Stimulated activated CD8-positive, alpha-beta memory T cell treated with anti-CD3 and anti-CD28 coated beads, Interleukin-4, amount 100 ng/mL, for 1 hour (primary cell): Measurements from ENCODE around the gene GBX2.
"Not testable (repeated sequence)": the region's sequence is repeated elsewhere in the genome, so short reads cannot be mapped to it uniquely, and the experiment has no call there.

Source experiments
- DNase-seq, 2 donors: peaks; one replicate each; pipeline ENCODE4 v3.0.0-alpha.2; 2020; ENCODE audit warnings: low read depth in 2 of 2, low spot score in 1 of 2

The GBX2 gene

GRCh38 chr2:236156860-236157194, 11.4 kb downstream of the GBX2 start:
- DNase-seq: no peak

GRCh38 chr2:236156095-236156859, 11.9 kb downstream of the GBX2 start:
- no peak for DNase-seq

GRCh38 chr2:236155406-236155805, 12.8 kb downstream of the GBX2 start:
- DNase-seq: no peak

- no peak for DNase-seq
Observed at GRCh38 chr2:236146436-236146835, 21.8 kb downstream of the GBX2 start.

GRCh38 chr2:236143811-236144210, 24.4 kb downstream of the GBX2 start:
- no peak for DNase-seq

- DNase-seq: not testable (repeated sequence)
Observed at GRCh38 chr2:236141616-236142015, 26.6 kb downstream of the GBX2 start.

GRCh38 chr2:236137066-236137465, 31.1 kb downstream of the GBX2 start:
- DNase-seq: no peak

- no peak for DNase-seq
Observed at GRCh38 chr2:236136538-236136937, 31.6 kb downstream of the GBX2 start.

- no peak for DNase-seq
Observed at GRCh38 chr2:236133410-236134012, 34.7 kb downstream of the GBX2 start.

GRCh38 chr2:236131073-236131692, 37.0 kb downstream of the GBX2 start:
- no peak for DNase-seq

- DNase-seq: no peak
Observed at GRCh38 chr2:236130349-236130998, 37.7 kb downstream of the GBX2 start.

GRCh38 chr2:236129935-236130334, 38.3 kb downstream of the GBX2 start:
- no peak for DNase-seq

- no peak for DNase-seq
Observed at GRCh38 chr2:236128321-236128720, 39.9 kb downstream of the GBX2 start.

- DNase-seq: no peak
Observed at GRCh38 chr2:236127010-236127409, 41.2 kb downstream of the GBX2 start.

- DNase-seq: no peak
Observed at GRCh38 chr2:236125541-236125940, 42.6 kb downstream of the GBX2 start.

GRCh38 chr2:236124182-236124893, 43.8 kb downstream of the GBX2 start:
- no peak for DNase-seq

- DNase-seq: no peak
Observed at GRCh38 chr2:236123716-236124115, 44.5 kb downstream of the GBX2 start.

GRCh38 chr2:236122236-236122635, 46.0 kb downstream of the GBX2 start:
- DNase-seq: no peak

- DNase-seq: no peak
Observed at GRCh38 chr2:236121546-236121945, 46.6 kb downstream of the GBX2 start.

GRCh38 chr2:236120829-236121228, 47.4 kb downstream of the GBX2 start:
- no peak for DNase-seq

- no peak for DNase-seq
Observed at GRCh38 chr2:236120141-236120601, 48.0 kb downstream of the GBX2 start.
